ENCODE results near the gene ICE2.

ICE2 gene

GRCh38 chr15:60384526-60385126 lies 94.3 kb downstream of the ICE2 start:
- CTCF ChIA-PET = no interaction called here
- DNase-seq (ENCODE audit: extremely low spot score) = no peak
- no peak for TF ChIP-seq FOXM1 (IDR thresholded peaks at IDR 0.05; ENCODE audit: borderline replicate concordance)
- TF ChIP-seq TARDBP (IDR thresholded peaks at IDR 0.05) = no peak
- TF ChIP-seq L3MBTL2 (conservative IDR thresholded peaks at IDR 0.05) = no peak
- TF ChIP-seq ARNT (IDR thresholded peaks at IDR 0.05) = no peak
- TF ChIP-seq ZNF384 (IDR thresholded peaks at IDR 0.05) = no peak
- TF ChIP-seq FOXA1 (IDR thresholded peaks at IDR 0.05) = no peak
- no peak for TF ChIP-seq BHLHE40 (IDR thresholded peaks at IDR 0.05; ENCODE audit: borderline replicate concordance)
- TF ChIP-seq ELF4 (IDR thresholded peaks at IDR 0.05) = no peak
- TF ChIP-seq LEF1 (IDR thresholded peaks at IDR 0.05; ENCODE audit: borderline replicate concordance) = no peak
- no peak for TF ChIP-seq CTBP1 (IDR thresholded peaks at IDR 0.05; ENCODE audit: borderline replicate concordance)
- TF ChIP-seq HDGF (IDR thresholded peaks at IDR 0.05; ENCODE audit: borderline replicate concordance) = no peak
- TF ChIP-seq NFRKB (IDR thresholded peaks at IDR 0.05) = no peak
- TF ChIP-seq FOXK2 (IDR thresholded peaks at IDR 0.05) = no peak
- TF ChIP-seq PKNOX1 (IDR thresholded peaks at IDR 0.05) = no peak
- TF ChIP-seq SUZ12 (IDR thresholded peaks at IDR 0.05) = no peak
- TF ChIP-seq SP1 (IDR thresholded peaks at IDR 0.05) = no peak
- POLR2A ChIA-PET = no interaction called here

DNA sequence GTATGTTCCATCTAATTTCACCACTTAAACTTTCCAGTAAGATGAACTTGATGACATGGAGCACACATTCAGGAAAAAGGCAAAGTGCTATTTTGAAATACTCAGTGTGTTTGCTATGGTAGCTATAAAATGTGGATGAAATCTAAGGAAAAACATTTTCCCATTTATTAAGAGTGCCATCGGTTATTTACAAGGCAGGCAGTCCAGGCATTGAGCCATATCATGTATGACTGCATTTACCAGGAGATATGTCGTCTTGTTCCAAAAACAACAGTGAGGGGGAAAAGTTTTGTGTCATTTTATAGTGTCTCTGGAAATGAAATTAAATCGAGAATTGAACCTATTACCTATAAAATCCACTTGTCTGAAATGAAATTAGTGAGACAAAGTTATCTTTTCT lies 94.9 kb downstream of the ICE2 start:
- ChIA-PET CTCF (no interaction called here), POLR2A (no interaction called here)
- TF ChIP-seq CTBP1 (IDR thresholded peaks at IDR 0.05; ENCODE audit: borderline replicate concordance) (no peak), NFRKB (IDR thresholded peaks at IDR 0.05) (no peak), LEF1 (IDR thresholded peaks at IDR 0.05; ENCODE audit: borderline replicate concordance) (no peak), L3MBTL2 (conservative IDR thresholded peaks at IDR 0.05) (no peak), SP1 (IDR thresholded peaks at IDR 0.05) (no peak), PKNOX1 (IDR thresholded peaks at IDR 0.05) (no peak), HDGF (IDR thresholded peaks at IDR 0.05; ENCODE audit: borderline replicate concordance) (no peak), SUZ12 (IDR thresholded peaks at IDR 0.05) (no peak), FOXM1 (IDR thresholded peaks at IDR 0.05; ENCODE audit: borderline replicate concordance) (no peak), FOXA1 (IDR thresholded peaks at IDR 0.05) (no peak), ARNT (IDR thresholded peaks at IDR 0.05) (no peak), FOXK2 (IDR thresholded peaks at IDR 0.05) (no peak), BHLHE40 (IDR thresholded peaks at IDR 0.05; ENCODE audit: borderline replicate concordance) (no peak), TARDBP (IDR thresholded peaks at IDR 0.05) (no peak), ELF4 (IDR thresholded peaks at IDR 0.05) (no peak), ZNF384 (IDR thresholded peaks at IDR 0.05) (no peak)
- no peak for DNase-seq (ENCODE audit: extremely low spot score)

DNA sequence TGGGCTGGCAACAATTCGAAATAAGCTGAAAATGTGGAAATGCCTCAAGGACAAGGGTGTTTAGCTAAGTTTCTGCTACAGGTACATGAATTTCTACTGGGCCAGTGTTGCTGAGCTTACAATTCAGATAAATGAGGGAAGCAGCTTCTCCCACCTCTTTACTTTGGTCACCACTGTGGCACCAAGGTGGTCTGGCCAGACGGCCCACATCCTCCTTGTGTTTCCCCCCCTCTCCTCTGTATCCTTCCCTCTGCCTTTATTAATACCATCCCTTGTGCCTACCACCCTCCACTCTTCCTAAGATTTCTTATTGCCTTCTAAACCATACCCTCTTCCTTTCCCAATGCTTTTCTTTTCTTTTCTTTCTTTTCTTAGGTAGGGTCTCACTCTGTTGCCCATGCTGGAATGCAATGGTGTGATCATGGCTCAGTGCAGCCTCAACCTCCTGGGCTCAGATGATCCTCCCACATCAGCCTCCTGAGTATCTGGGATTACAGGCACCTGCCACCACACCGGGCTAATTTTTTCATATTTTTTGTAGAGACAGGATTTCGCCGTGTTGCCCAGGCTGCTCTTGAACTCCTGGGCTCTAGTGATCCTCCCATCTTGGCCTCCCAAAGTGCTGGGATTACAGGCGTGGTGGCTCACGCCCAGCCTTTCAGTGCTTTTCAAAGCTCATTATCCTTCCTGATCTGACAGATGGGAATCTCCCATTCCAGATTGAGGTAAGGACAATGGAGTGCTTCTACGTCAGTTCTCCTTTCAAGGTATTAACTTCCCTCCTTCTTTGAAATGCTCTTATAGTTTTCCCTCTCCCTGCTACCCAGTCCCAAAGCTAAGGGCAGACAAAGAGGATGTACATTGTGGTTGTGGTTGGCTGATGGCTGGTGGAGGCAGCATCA lies 95.9 kb downstream of the ICE2 start:
- ChIA-PET CTCF (no interaction called here), POLR2A (no interaction called here)
- no peak for TF ChIP-seq LEF1 (IDR thresholded peaks at IDR 0.05; ENCODE audit: borderline replicate concordance)
- no peak for TF ChIP-seq TARDBP (IDR thresholded peaks at IDR 0.05)
- TF ChIP-seq FOXM1 (IDR thresholded peaks at IDR 0.05; ENCODE audit: borderline replicate concordance) = no peak
- TF ChIP-seq BHLHE40 (IDR thresholded peaks at IDR 0.05; ENCODE audit: borderline replicate concordance) = no peak
- TF ChIP-seq FOXK2 (IDR thresholded peaks at IDR 0.05) = no peak
- no peak for TF ChIP-seq ELF4 (IDR thresholded peaks at IDR 0.05)
- no peak for TF ChIP-seq SUZ12 (IDR thresholded peaks at IDR 0.05)
- TF ChIP-seq ZNF384 (IDR thresholded peaks at IDR 0.05) = no peak
- no peak for TF ChIP-seq SP1 (IDR thresholded peaks at IDR 0.05)
- no peak for TF ChIP-seq NFRKB (IDR thresholded peaks at IDR 0.05)
- TF ChIP-seq PKNOX1 (IDR thresholded peaks at IDR 0.05) = no peak
- TF ChIP-seq ARNT (IDR thresholded peaks at IDR 0.05) = no peak
- DNase-seq (ENCODE audit: extremely low spot score) = no peak

DNA sequence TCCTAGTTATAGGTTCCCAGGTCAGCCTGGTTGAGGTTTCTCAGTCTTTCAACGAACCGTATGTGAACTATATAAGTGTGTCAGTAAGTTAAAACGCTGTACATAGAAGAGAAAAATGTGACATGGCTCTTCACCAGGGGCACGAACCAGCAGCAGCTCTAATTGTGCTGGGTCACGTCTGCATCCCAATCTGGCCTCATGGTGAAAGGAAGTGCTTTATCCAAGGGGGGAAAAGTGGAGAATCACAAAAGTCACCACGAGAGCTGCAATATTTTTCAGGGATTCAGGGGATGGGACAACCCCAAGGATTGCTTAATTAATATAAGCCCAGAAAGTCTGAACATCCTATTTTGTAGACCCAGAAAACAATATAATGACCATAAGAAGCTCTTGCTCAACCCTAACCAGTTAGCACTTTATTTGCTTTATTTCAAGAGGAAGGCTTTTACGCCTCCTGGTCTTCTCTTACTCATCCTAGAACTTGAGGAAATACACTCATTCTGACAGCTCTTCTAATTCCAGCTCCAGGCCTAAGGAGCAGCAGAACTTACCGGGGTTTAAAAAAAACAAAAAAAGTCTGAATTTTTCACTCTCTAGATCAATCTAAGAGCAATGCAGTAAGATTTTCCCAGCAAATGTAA lies 97.7 kb downstream of the ICE2 start:
- DNase-seq (ENCODE audit: extremely low spot score) = no peak
- no peak for TF ChIP-seq ELF4 (IDR thresholded peaks at IDR 0.05)
- no peak for TF ChIP-seq ZNF384 (IDR thresholded peaks at IDR 0.05)
- no peak for TF ChIP-seq LEF1 (IDR thresholded peaks at IDR 0.05; ENCODE audit: borderline replicate concordance)
- TF ChIP-seq HDGF (IDR thresholded peaks at IDR 0.05; ENCODE audit: borderline replicate concordance) = no peak
- no peak for TF ChIP-seq FOXM1 (IDR thresholded peaks at IDR 0.05; ENCODE audit: borderline replicate concordance)
- no peak for TF ChIP-seq SUZ12 (IDR thresholded peaks at IDR 0.05)
- TF ChIP-seq NFRKB (IDR thresholded peaks at IDR 0.05) = no peak
- TF ChIP-seq BHLHE40 (IDR thresholded peaks at IDR 0.05; ENCODE audit: borderline replicate concordance) = no peak
- no peak for TF ChIP-seq SP1 (IDR thresholded peaks at IDR 0.05)
- no peak for TF ChIP-seq FOXK2 (IDR thresholded peaks at IDR 0.05)
- no peak for TF ChIP-seq FOXA1 (IDR thresholded peaks at IDR 0.05)
- TF ChIP-seq TARDBP (IDR thresholded peaks at IDR 0.05) = no peak
- no peak for TF ChIP-seq L3MBTL2 (conservative IDR thresholded peaks at IDR 0.05)
- no peak for TF ChIP-seq PKNOX1 (IDR thresholded peaks at IDR 0.05)
- TF ChIP-seq ARNT (IDR thresholded peaks at IDR 0.05) = no peak
- no peak for TF ChIP-seq CTBP1 (IDR thresholded peaks at IDR 0.05; ENCODE audit: borderline replicate concordance)
- POLR2A ChIA-PET = no interaction called here
- CTCF ChIA-PET = interaction anchor here (0.7 to 1.4 kb wide), 2 partner anchors 10 to 83 kb away, joined by 3 read pairs; no protein-coding TSS in a partner anchor

Data from HEK293T (cell line).